K562 (cell line): ENCODE data around the gene RPL39L. TPM values are rescaled to one million over a fixed set of nuclear protein-coding genes. Genes with fewer than 3 reads are reported as not detected.

Experiments used
- CEBPB ChIP-seq: fragments of 450-650 bp; IDR thresholded peaks from 2 replicates; pipeline ENCODE4 v1.6.1; 2016; ENCODE audit warnings: missing genetic modification characterization, missing compliant biosample characterization
- CREM ChIP-seq: IDR thresholded peaks from 2 replicates; pipeline ENCODE4 v1.6.1; 2014; ENCODE audit warnings: antibody characterized with exemption, low read depth
- HLTF ChIP-seq: fragments of 450-650 bp; IDR thresholded peaks from 2 replicates; pipeline ENCODE4 v1.6.1; 2016
- IFI16 ChIP-seq: fragments of 250-450 bp; sonication (Bioruptor Pico); IDR thresholded peaks from 2 replicates; pipeline ENCODE4 v2.1.2; 2022; ENCODE audit warnings: mild to moderate bottlenecking, inconsistent platforms
- POLR2AphosphoS2 ChIP-seq: IDR thresholded peaks from 2 replicates; pipeline ENCODE4 v1.6.1; 2012; ENCODE audit warnings: low read length, improper control_type of control experiment
- RFX1 ChIP-seq: fragments of 450-650 bp; IDR thresholded peaks from 2 replicates; pipeline ENCODE4 v1.6.1; 2016; ENCODE audit warnings: mild to moderate bottlenecking, moderate library complexity
- SAFB2 ChIP-seq: fragments of 200-400 bp; formaldehyde crosslinking; IDR thresholded peaks from 2 replicates; pipeline ENCODE4 v1.6.1; 2018; ENCODE audit warnings: borderline replicate concordance, low read length, low read depth, moderate library complexity; ENCODE audit not compliant: severe bottlenecking
- SLC30A9 ChIP-seq: fragments of 250-450 bp; sonication (Bioruptor Pico); IDR thresholded peaks from 2 replicates; pipeline ENCODE4 v1.8.0; 2022; ENCODE audit warnings: mild to moderate bottlenecking, moderate library complexity
- SRSF9 ChIP-seq: fragments of 200-400 bp; formaldehyde crosslinking; IDR thresholded peaks from 2 replicates; pipeline ENCODE4 v1.6.1; 2017; ENCODE audit warnings: low read depth, low read length, borderline replicate concordance
- U2AF2 ChIP-seq: fragments of 200-400 bp; formaldehyde crosslinking; optimal IDR thresholded peaks from 2 replicates; pipeline ENCODE3; 2017; ENCODE audit warnings: low read depth, mild to moderate bottlenecking, low read length
- ZNF124 ChIP-seq: sonication (generic); formaldehyde crosslinking; IDR thresholded peaks from 2 replicates; pipeline ENCODE4 v1.8.1; 2022; ENCODE audit warnings: missing genetic modification reagents
- polyA plus RNA-seq, 8 experiments: library from polyadenylated mRNA; depleted of rRNA in 4 of 8; stranded (reverse) in 5 of 8; unstranded in 3 of 8; fragments of >200 nt; fragmentation: Nextera tagmentation in 2 of 8; fragmentation: Illumina TruSeq in 1 of 8; extraction: Ambion mirVana in 2 of 8; extraction: Trizol in 1 of 8; gene quantifications; 2 replicates each; pipeline versions ENCODE4 v1.2.1 to v1.2.3, GENCODE V29; 2011 to 2014; ENCODE audit warnings: inconsistent platforms in 1 of 8, missing spikeins in 1 of 8
- total RNA-seq, 7 experiments: library from RNA; depleted of rRNA in 6 of 7; stranded (reverse); fragments of >200 nt in 6 of 7; fragmentation: Illumina TruSeq in 2 of 7; extraction: Trizol in 2 of 7; gene quantifications; 2 replicates each; pipeline versions ENCODE4 v1.2.1 to v1.2.3, GENCODE V29; 2011 to 2021; ENCODE audit warnings: low replicate concordance in 1 of 7
- TF ChIP-seq, protein P1 (sequence below), 2 experiments: fragments of 450-650 bp in 1 of 2; sonication (generic) in 1 of 2; formaldehyde crosslinking in 1 of 2; IDR thresholded peaks; 2 replicates each; pipeline versions ENCODE4 v1.7.1 to v1.9.0; 2016 to 2022; ENCODE audit warnings: inconsistent platforms in 1 of 2, mild to moderate bottlenecking in 1 of 2, missing genetic modification reagents in 1 of 2

The RPL39L gene
- total and polyA plus RNA-seq, 9 of the 15 experiments (the other 6 are each of a cell fraction or from before 2014, with no cell fraction given) = 15.0 to 122 (median 45.5) TPM

- TF ChIP-seq, protein P1, sequence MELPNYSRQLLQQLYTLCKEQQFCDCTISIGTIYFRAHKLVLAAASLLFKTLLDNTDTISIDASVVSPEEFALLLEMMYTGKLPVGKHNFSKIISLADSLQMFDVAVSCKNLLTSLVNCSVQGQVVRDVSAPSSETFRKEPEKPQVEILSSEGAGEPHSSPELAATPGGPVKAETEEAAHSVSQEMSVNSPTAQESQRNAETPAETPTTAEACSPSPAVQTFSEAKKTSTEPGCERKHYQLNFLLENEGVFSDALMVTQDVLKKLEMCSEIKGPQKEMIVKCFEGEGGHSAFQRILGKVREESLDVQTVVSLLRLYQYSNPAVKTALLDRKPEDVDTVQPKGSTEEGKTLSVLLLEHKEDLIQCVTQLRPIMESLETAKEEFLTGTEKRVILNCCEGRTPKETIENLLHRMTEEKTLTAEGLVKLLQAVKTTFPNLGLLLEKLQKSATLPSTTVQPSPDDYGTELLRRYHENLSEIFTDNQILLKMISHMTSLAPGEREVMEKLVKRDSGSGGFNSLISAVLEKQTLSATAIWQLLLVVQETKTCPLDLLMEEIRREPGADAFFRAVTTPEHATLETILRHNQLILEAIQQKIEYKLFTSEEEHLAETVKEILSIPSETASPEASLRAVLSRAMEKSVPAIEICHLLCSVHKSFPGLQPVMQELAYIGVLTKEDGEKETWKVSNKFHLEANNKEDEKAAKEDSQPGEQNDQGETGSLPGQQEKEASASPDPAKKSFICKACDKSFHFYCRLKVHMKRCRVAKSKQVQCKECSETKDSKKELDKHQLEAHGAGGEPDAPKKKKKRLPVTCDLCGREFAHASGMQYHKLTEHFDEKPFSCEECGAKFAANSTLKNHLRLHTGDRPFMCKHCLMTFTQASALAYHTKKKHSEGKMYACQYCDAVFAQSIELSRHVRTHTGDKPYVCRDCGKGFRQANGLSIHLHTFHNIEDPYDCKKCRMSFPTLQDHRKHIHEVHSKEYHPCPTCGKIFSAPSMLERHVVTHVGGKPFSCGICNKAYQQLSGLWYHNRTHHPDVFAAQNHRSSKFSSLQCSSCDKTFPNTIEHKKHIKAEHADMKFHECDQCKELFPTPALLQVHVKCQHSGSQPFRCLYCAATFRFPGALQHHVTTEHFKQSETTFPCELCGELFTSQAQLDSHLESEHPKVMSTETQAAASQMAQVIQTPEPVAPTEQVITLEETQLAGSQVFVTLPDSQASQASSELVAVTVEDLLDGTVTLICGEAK (IDR thresholded peaks at IDR 0.05) = no peak
- TF ChIP-seq, protein P1 (CRISPR knock-in tag; IDR thresholded peaks at IDR 0.05) = no peak
- no peak for TF ChIP-seq ZNF124 (CRISPR knock-in tag)
- no peak for TF ChIP-seq CEBPB (tag)
- TF ChIP-seq SAFB2 = no peak
- no peak for TF ChIP-seq POLR2AphosphoS2
- TF ChIP-seq U2AF2 = no peak
- TF ChIP-seq RFX1 = no peak
- TF ChIP-seq SRSF9 = no peak
- no peak for TF ChIP-seq IFI16
- no peak for TF ChIP-seq HLTF
- no peak for TF ChIP-seq SLC30A9 (CRISPR knock-in tag)
- no peak for TF ChIP-seq CREM
Observed at GRCh38 chr3:187125319-187126031, 13.8 kb downstream of the RPL39L start (continued).
